Measurements from ENCODE around the gene NTPCR. TPM values are rescaled to one million over a fixed set of nuclear protein-coding genes. Genes with fewer than 3 reads are reported as not detected.

NTPCR gene
- total RNA-seq, 1 donor from 2014 or later: 54.5 TPM

GRCh38 chr1:232954594-232955365 lies 4.4 kb downstream of the NTPCR start:
- Histone ChIP-seq H3K27me3 (ENCODE audit: insufficient read depth, low read length) (no peaks in the 10 kb centered on the region), H3K79me2 (ENCODE audit: insufficient read depth, low read length) (peaks cover 29% of the 10 kb centered on the region), H3K4me2 (ENCODE audit: low read length) (peak overlapping the region; percentile 21), H3K4me1 (ENCODE audit: insufficient read depth, low read length) (peaks cover 18% of the 10 kb centered on the region), H3K9ac (ENCODE audit: low read length) (no peak overlapping the region), H3K36me3 (ENCODE audit: insufficient read depth, low read length) (no peaks in the 10 kb centered on the region), H3K4me3 (ENCODE audit: insufficient read depth, low read depth, low read length) (no peak overlapping the region), H2AFZ (ENCODE audit: low read depth, low read length) (no peak overlapping the region), H3K27ac (ENCODE audit: low read depth, low read length) (no peak overlapping the region), H3K9me3 (ENCODE audit: insufficient read depth, low read depth, low read length) (peaks cover 2% of the 10 kb centered on the region), H4K20me1 (ENCODE audit: insufficient read depth, low read length) (no peaks in the 10 kb centered on the region)
- H3K4me1 Mint-ChIP-seq (ENCODE audit: low read depth, unreplicated experiment): peaks cover 44% of the 10 kb centered on the region
- TF ChIP-seq CTCF (IDR thresholded peaks at IDR 0.05; ENCODE audit: insufficient read depth, low read depth, low read length): no peak
- no peak for TF ChIP-seq EZH2 (IDR thresholded peaks at IDR 0.05; ENCODE audit: insufficient read depth, low read length)
- peak overlapping the region; percentile 81 for H3K27ac Mint-ChIP-seq (ENCODE audit: unreplicated experiment)
- no peak overlapping the region for H3K4me3 Mint-ChIP-seq (ENCODE audit: unreplicated experiment)
- DNase-seq (ENCODE audit: low read depth) (peak; percentile 57), FAIRE-seq (no peak)
- peaks cover 23% of the 10 kb centered on the region for H3K36me3 Mint-ChIP-seq (ENCODE audit: low read depth, unreplicated experiment)
- H3K9me3 Mint-ChIP-seq (ENCODE audit: unreplicated experiment): peaks cover 5% of the 10 kb centered on the region
- H3K27me3 Mint-ChIP-seq (ENCODE audit: low read depth, unreplicated experiment): no peaks in the 10 kb centered on the region

GRCh38 chr1:232956081-232956480 lies 5.7 kb downstream of the NTPCR start:
- H3K36me3 Mint-ChIP-seq (ENCODE audit: low read depth, unreplicated experiment): peaks cover 23% of the 10 kb centered on the region
- peak overlapping the region; percentile 75 for H3K27ac Mint-ChIP-seq (ENCODE audit: unreplicated experiment)
- no peak overlapping the region for H3K4me2 ChIP-seq (ENCODE audit: low read length)
- H3K27me3 Mint-ChIP-seq (ENCODE audit: low read depth, unreplicated experiment): no peaks in the 10 kb centered on the region
- no peak overlapping the region for H3K27ac ChIP-seq (ENCODE audit: low read depth, low read length)
- FAIRE-seq (no peak), DNase-seq (ENCODE audit: low read depth) (no peak)
- H3K27me3 ChIP-seq (ENCODE audit: insufficient read depth, low read length): no peaks in the 10 kb centered on the region
- no peak overlapping the region for H3K4me3 Mint-ChIP-seq (ENCODE audit: unreplicated experiment)
- no peak overlapping the region for H2AFZ ChIP-seq (ENCODE audit: low read depth, low read length)
- H3K9ac ChIP-seq (ENCODE audit: low read length): no peak overlapping the region
- peaks cover 42% of the 10 kb centered on the region for H3K4me1 Mint-ChIP-seq (ENCODE audit: low read depth, unreplicated experiment)
- H3K79me2 ChIP-seq (ENCODE audit: insufficient read depth, low read length): peaks cover 25% of the 10 kb centered on the region
- no peaks in the 10 kb centered on the region for H3K36me3 ChIP-seq (ENCODE audit: insufficient read depth, low read length)
- no peak overlapping the region for H3K4me3 ChIP-seq (ENCODE audit: insufficient read depth, low read depth, low read length)
- peaks cover 5% of the 10 kb centered on the region for H3K9me3 Mint-ChIP-seq (ENCODE audit: unreplicated experiment)
- H3K9me3 ChIP-seq (ENCODE audit: insufficient read depth, low read depth, low read length): peaks cover 2% of the 10 kb centered on the region
- TF ChIP-seq CTCF (IDR thresholded peaks at IDR 0.05; ENCODE audit: insufficient read depth, low read depth, low read length) (no peak), EZH2 (IDR thresholded peaks at IDR 0.05; ENCODE audit: insufficient read depth, low read length) (no peak)
- no peaks in the 10 kb centered on the region for H4K20me1 ChIP-seq (ENCODE audit: insufficient read depth, low read length)
- peaks cover 13% of the 10 kb centered on the region for H3K4me1 ChIP-seq (ENCODE audit: insufficient read depth, low read length)

GRCh38 chr1:232958067-232958466 lies 7.7 kb downstream of the NTPCR start:
- Histone ChIP-seq H3K79me2 (ENCODE audit: insufficient read depth, low read length) (peaks cover 17% of the 10 kb centered on the region), H3K9me3 (ENCODE audit: insufficient read depth, low read depth, low read length) (peaks cover 2% of the 10 kb centered on the region), H3K9ac (ENCODE audit: low read length) (no peak overlapping the region), H3K27ac (ENCODE audit: low read depth, low read length) (no peak overlapping the region), H4K20me1 (ENCODE audit: insufficient read depth, low read length) (no peaks in the 10 kb centered on the region), H3K4me2 (ENCODE audit: low read length) (no peak overlapping the region), H3K4me1 (ENCODE audit: insufficient read depth, low read length) (peaks cover 13% of the 10 kb centered on the region), H3K4me3 (ENCODE audit: insufficient read depth, low read depth, low read length) (no peak overlapping the region), H2AFZ (ENCODE audit: low read depth, low read length) (no peak overlapping the region), H3K36me3 (ENCODE audit: insufficient read depth, low read length) (no peaks in the 10 kb centered on the region), H3K27me3 (ENCODE audit: insufficient read depth, low read length) (no peaks in the 10 kb centered on the region)
- H3K27ac Mint-ChIP-seq (ENCODE audit: unreplicated experiment): no peak overlapping the region
- peaks cover 23% of the 10 kb centered on the region for H3K36me3 Mint-ChIP-seq (ENCODE audit: low read depth, unreplicated experiment)
- no peak for TF ChIP-seq EZH2 (IDR thresholded peaks at IDR 0.05; ENCODE audit: insufficient read depth, low read length)
- TF ChIP-seq CTCF (IDR thresholded peaks at IDR 0.05; ENCODE audit: insufficient read depth, low read depth, low read length): no peak
- H3K27me3 Mint-ChIP-seq (ENCODE audit: low read depth, unreplicated experiment): no peaks in the 10 kb centered on the region
- FAIRE-seq: no peak
- peaks cover 5% of the 10 kb centered on the region for H3K9me3 Mint-ChIP-seq (ENCODE audit: unreplicated experiment)
- peaks cover 31% of the 10 kb centered on the region for H3K4me1 Mint-ChIP-seq (ENCODE audit: low read depth, unreplicated experiment)
- H3K4me3 Mint-ChIP-seq (ENCODE audit: unreplicated experiment): no peak overlapping the region
- no peak for DNase-seq (ENCODE audit: low read depth)
